Central memory CD4-positive, alpha-beta T cell (primary cell): Measurements from ENCODE around the gene FBXW12.
"Not testable (repeated sequence)": the region's sequence is repeated elsewhere in the genome, so short reads cannot be mapped to it uniquely, and the experiment has no call there.

ENCODE experiments used
- DNase-seq: peaks from one replicate; pipeline ENCODE4 v3.0.0; 2022

The FBXW12 gene

GRCh38 chr3:48387634-48388033 lies 15.6 kb downstream of the FBXW12 start:
- no peak for DNase-seq

- DNase-seq = no peak
These were observed 16.9 kb downstream of the FBXW12 start for GRCh38 chr3:48388966-48389365.

- DNase-seq = no peak
These were observed 22.4 kb downstream of the FBXW12 start for GRCh38 chr3:48394391-48394790.

GRCh38 chr3:48395714-48396113 lies 23.7 kb downstream of the FBXW12 start:
- no peak for DNase-seq

- DNase-seq = no peak
These were observed 26.0 kb downstream of the FBXW12 start for GRCh38 chr3:48397767-48398681.

GRCh38 chr3:48398701-48399386 lies 26.8 kb downstream of the FBXW12 start:
- no peak for DNase-seq

- DNase-seq = no peak
These were observed 27.6 kb downstream of the FBXW12 start for GRCh38 chr3:48399387-48400172.

GRCh38 chr3:48400824-48401433 lies 28.9 kb downstream of the FBXW12 start:
- DNase-seq = peak; percentile 68

GRCh38 chr3:48401434-48401901 lies 29.4 kb downstream of the FBXW12 start:
- not testable (repeated sequence) for DNase-seq

- no peak for DNase-seq
These were observed 30.3 kb downstream of the FBXW12 start for GRCh38 chr3:48402281-48402732.

GRCh38 chr3:48402907-48403306 lies 30.9 kb downstream of the FBXW12 start:
- no peak for DNase-seq

- no peak for DNase-seq
These were observed 31.8 kb downstream of the FBXW12 start for GRCh38 chr3:48403533-48404439.

- DNase-seq = no peak
These were observed 32.7 kb downstream of the FBXW12 start for GRCh38 chr3:48404440-48405342.

GRCh38 chr3:48405343-48405881 lies 33.4 kb downstream of the FBXW12 start:
- DNase-seq = no peak

- DNase-seq = no peak
These were observed 34.0 kb downstream of the FBXW12 start for GRCh38 chr3:48405971-48406370.

- no peak for DNase-seq
These were observed 34.7 kb downstream of the FBXW12 start for GRCh38 chr3:48406443-48407431.

GRCh38 chr3:48407542-48408099 lies 35.6 kb downstream of the FBXW12 start:
- DNase-seq = no peak

- DNase-seq = no peak
These were observed 36.8 kb downstream of the FBXW12 start for GRCh38 chr3:48408823-48409281.
